ENCODE results near the gene MYOD1.

DNA sequence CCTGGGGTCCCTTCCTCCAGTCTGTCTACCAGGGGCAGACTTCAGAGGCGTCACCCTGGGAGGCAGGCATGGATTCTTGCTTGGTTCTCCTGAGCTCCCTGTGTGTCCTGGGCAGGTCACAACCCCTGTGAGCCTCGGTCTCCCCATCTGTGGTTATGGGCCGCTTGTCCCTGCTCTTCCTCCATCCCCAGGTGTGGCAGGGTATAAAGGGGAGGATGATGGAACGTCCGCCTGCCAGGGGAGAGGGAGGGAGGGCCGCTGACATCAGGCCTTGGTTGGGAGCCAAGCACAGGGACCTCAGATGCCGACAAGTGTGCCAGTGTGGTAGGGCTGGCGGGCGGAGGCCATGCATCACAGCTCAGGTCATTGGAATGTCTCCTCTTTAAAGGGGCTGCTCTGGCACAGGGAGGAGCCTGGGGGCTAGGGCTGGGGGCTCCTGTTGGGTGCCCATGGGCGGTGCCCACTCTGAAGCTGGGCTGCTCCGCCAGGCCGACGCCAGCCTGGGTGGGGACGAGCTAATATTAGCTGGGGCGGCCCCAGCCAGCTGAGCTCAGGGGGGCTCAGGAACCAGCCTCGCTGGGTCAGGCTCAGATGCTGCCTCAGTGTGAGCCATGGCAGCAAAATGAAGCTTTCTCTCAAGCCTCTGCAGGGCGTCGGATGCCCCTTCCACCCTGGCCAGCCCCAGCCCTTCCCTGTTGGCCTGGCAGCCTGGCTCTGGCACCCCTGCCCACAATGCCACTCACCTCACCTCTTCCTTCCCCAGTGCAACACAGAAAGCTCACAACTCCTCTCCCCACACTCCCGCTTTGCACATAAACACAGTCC, 28.0 kb downstream of the MYOD1 start:
- TF ChIP-seq CTCF (conservative IDR thresholded peaks at IDR 0.05; ENCODE audit: low read depth, low read length) (no peak), POLR2A (IDR thresholded peaks at IDR 0.05; ENCODE audit: low read depth, low read length) (no peak), RFX5 (IDR thresholded peaks at IDR 0.05; ENCODE audit: low read depth, low read length) (no peak), MXI1 (IDR thresholded peaks at IDR 0.05; ENCODE audit: borderline replicate concordance, low read depth, low read length) (no peak), MAFK (IDR thresholded peaks at IDR 0.05; ENCODE audit: low read depth, low read length) (no peak), SMC3 (IDR thresholded peaks at IDR 0.05; ENCODE audit: low read depth, low read length) (no peak), MAZ (IDR thresholded peaks at IDR 0.05; ENCODE audit: borderline replicate concordance, low read depth, low read length) (no peak)
